ENCODE results near the gene PKN2. TPM values are rescaled to one million over a fixed set of nuclear protein-coding genes. Genes with fewer than 3 reads are reported as not detected.

Gene PKN2
- 1 to 10 TPM; 4.0 to 6.9 (median 5.4) TPM for polyA plus RNA-seq

DNA sequence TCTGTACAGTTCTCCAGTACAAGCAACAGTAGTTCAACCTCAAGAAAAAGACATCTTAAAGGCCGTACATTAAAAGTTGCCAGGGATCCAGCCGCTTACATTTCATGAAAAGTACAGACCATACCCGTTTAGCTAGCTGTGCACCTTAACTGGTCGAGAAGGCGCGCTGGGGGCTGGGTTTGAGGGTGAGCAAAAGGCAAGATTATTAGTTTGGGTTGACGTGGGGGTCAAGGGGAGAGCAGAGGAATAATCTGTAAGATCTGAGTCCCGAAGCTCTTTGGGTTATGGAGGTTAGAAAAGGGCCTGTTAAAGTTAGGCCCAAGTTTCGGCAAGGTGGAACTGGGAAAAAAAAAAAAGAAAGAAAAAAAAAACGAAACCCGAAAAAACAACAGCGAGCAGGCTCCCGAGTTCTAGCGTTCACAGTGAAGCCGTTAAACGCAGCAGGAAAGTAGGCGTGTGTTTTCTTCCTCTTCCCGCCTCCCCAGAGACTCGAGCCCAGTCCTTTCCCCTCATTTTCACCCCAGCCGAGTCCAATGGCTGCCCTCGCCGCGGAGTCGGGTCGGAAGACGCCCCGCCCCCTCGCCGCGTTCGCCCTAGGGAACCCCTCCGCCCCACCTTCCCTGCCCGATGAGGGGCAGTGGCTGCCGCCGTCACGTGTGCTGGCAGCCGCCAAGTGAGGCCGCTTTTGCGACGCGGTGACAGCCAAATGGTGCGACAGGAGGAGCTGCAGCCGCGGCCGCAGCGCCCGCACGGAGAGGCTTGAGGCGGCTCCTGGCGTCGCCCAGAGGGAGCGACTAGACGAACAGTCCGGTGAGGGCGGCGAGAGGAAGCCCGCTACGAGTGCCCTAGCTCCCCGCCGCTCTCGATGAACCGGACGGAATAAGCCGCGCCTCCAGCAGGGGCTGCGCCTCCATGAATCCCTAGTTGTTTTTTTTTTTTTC, at the start of gene PKN2:
PKN2 (plus strand) TSS at position 733 of the 941 bp plus-strand sequence. CDS start 308 bp downstream, outside the sequence.
- peaks cover 25 to 53% of the 10 kb centered on the region in 2 donors for H3K4me1 Mint-ChIP-seq
- H3K27ac Mint-ChIP-seq: peak within 1 kb of the TSS; percentile 95 to 99 (median 96)
- DNase-seq: peak; percentile 97
- peak within 1 kb of the TSS; percentile 91 to 99 (median 98) for H3K4me3 Mint-ChIP-seq
- H3K27me3 Mint-ChIP-seq (ENCODE audit: low read depth in 3 of 3): peaks cover 11 to 13% (median 12%) of the 10 kb centered on the region in 3 donors
- no peaks in the 10 kb centered on the region for H3K36me3 Mint-ChIP-seq
- H3K9me3 Mint-ChIP-seq: no peaks in the 10 kb centered on the region

DNA sequence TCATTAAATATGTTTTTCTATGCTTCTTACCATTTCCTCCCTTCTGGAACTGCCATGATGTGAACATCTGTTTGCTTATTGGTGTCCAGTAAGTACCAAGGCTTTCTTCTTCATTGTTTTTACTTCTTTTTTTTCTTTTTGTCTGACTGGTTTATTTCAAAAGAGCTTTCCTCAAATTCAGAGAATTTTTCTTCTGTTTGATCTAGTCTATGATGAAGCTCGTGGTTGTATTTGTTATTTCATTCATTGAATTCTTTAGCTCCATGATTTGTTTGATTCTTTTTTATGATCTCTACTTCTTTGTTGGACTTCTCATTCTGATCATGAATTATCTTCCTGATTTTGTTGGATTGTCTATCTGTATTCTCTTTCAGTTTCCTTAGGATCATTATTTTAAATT, 49.5 kb upstream of the PKN2 start:
- peaks cover 20 to 33% (median 25%) of the 10 kb centered on the region in 6 donors for H3K9me3 Mint-ChIP-seq
- peaks cover 3 to 6% (median 4%) of the 10 kb centered on the region in 3 donors for H3K27me3 Mint-ChIP-seq (ENCODE audit: low read depth in 3 of 3)
- no peak overlapping the region for H3K27ac Mint-ChIP-seq
- H3K4me3 Mint-ChIP-seq: no peak overlapping the region
- peaks cover 0 to 6% (median 0%) of the 10 kb centered on the region in 3 donors for H3K36me3 Mint-ChIP-seq
- DNase-seq: no peak
- no peaks in the 10 kb centered on the region for H3K4me1 Mint-ChIP-seq

DNA sequence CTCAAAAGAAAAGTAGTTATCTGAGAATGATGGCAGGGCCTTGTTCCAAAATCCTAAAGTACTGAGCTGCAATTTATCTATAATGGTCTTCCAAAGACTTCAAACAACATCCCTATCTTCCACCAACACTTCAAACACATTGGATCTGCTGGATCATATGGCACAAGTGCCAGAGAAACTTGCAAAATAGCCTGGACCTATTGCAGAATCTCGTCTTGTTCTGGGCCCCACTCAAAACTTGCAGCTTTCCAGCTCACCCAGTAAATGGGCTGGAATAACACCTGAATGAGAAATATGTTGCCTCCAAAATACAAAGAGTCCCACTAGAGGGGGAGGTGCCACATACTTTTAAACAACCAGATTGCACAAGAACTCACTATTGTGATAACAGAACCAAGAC, 44.0 kb upstream of the PKN2 start:
- no peak for DNase-seq
- Mint-ChIP-seq H3K9me3 (peaks cover 8 to 17% (median 14%) of the 10 kb centered on the region in 6 donors), H3K27me3 (ENCODE audit: low read depth in 3 of 3) (peaks cover 1 to 9% (median 5%) of the 10 kb centered on the region in 3 donors), H3K36me3 (no peaks in the 10 kb centered on the region), H3K27ac (no peak overlapping the region), H3K4me1 (no peaks in the 10 kb centered on the region), H3K4me3 (no peak overlapping the region)

DNA sequence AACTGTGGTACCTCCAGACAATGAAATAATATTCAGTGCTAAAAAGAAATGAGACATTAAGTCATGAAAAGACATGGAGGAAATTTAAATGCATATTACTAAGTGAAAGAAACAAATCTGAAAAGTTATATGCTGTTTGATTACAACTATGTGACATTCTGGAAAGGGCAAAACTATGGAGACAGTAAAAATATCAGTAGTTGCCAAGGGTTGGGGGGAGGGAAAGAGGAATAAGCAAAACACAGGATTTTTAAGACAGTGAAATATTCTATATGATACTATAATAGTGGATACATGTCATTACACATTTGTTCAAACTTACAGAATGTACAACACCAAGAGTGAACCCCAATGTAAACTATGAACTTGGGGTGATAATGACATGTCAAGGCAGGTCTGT, 38.2 kb upstream of the PKN2 start:
- Mint-ChIP-seq H3K36me3 (no peaks in the 10 kb centered on the region), H3K27me3 (ENCODE audit: low read depth in 3 of 3) (peaks cover 3 to 15% (median 3%) of the 10 kb centered on the region in 3 donors), H3K27ac (no peak overlapping the region), H3K4me3 (no peak overlapping the region), H3K9me3 (no peaks in the 10 kb centered on the region), H3K4me1 (no peaks in the 10 kb centered on the region)
- DNase-seq: no peak

DNA sequence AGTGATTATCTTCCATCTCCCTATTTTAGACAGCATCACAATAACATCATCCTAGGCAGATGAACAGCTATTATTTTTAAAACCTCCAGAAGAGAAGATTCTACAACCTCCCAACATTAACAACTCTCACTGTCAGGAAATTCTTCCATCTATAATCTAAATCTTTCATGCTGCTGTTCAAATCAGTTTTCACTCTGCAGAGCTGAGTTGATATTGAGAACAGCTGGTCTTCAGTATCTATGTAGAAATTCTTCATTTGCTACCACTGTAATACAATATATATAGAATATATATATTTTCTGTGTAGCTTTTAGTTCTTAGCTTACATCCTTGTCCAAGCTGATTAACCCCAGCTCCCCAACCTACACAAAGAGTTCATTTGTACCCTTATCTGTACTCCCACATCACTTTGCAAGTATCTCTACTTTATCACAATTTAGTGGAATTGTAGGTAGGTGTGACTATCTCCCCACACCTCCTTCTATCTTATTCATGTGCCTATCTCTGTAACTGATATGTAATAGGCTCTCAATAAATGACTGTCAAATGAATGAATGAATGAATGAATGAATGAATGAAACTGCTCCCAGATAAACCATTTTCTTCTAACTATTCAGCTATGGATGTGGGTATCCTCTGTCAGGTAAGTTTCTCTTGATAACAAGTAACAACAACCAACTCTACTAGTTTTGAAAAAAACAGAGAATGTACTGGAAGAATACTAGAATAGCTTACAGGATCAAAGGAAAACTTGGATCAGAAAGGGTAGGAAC, 37.4 kb upstream of the PKN2 start:
- no peaks in the 10 kb centered on the region for H3K4me1 Mint-ChIP-seq
- H3K36me3 Mint-ChIP-seq: no peaks in the 10 kb centered on the region
- H3K27ac Mint-ChIP-seq: no peak overlapping the region
- H3K27me3 Mint-ChIP-seq (ENCODE audit: low read depth in 3 of 3): peaks cover 3 to 12% (median 3%) of the 10 kb centered on the region in 3 donors
- no peaks in the 10 kb centered on the region for H3K9me3 Mint-ChIP-seq
- no peak for DNase-seq
- no peak overlapping the region for H3K4me3 Mint-ChIP-seq

DNA sequence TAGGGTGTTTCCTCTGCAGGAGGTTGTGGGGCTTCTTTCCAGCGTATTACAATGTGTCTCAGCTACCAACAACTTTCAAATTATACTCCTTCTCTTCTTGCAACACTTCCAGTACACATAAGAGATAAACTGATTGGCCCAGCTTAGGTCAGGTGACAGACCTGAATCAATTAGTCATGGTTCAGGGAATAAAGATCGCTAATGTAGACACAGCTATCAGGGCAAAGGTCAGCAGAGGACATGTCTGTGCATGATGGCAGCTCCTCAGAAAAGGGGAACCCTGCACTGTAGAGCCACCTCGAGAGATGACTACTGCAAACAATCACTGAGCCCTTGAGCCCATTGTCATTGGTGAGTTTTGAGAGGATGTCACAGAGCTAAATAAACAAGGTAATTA, 36.8 kb upstream of the PKN2 start:
- no peak for DNase-seq
- H3K36me3 Mint-ChIP-seq: no peaks in the 10 kb centered on the region
- H3K9me3 Mint-ChIP-seq: no peaks in the 10 kb centered on the region
- H3K27me3 Mint-ChIP-seq (ENCODE audit: low read depth in 3 of 3): peaks cover 3 to 12% (median 6%) of the 10 kb centered on the region in 3 donors
- H3K4me3 Mint-ChIP-seq: no peak overlapping the region
- no peaks in the 10 kb centered on the region for H3K4me1 Mint-ChIP-seq
- H3K27ac Mint-ChIP-seq: no peak overlapping the region

DNA sequence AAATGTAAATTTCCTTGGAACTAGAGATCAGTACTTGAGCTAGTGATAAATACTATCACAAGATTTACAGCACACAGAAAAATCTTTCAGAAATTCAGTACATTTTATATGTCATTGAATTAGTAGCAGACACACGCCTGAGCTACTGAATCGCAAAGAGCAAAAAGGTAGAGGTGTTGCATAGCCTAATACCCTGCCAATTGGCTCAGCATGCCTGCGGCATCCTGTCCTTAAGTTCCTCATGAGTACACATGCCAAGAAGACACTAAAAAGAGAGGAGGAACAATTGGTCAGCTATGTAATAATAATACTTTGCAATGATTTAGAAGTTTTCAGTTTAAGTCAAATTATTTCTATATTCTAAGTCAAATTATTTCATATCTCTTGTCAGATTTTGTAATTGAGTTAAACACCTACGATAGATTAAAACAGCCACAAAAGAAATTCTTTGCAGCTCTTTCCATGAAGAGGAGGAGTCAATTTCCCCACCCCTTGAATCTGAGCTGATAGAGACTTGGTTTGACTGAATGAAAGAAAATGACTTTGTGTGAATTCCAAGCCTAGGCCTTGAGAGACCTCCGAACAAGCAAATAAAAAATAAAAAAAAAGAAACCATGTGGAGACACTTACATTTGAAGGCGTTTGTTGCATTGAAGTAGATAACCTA, 36.2 kb upstream of the PKN2 start:
- no peaks in the 10 kb centered on the region for H3K4me1 Mint-ChIP-seq
- no peak for DNase-seq
- H3K36me3 Mint-ChIP-seq: no peaks in the 10 kb centered on the region
- no peak overlapping the region for H3K4me3 Mint-ChIP-seq
- no peak overlapping the region for H3K27ac Mint-ChIP-seq
- H3K9me3 Mint-ChIP-seq: no peaks in the 10 kb centered on the region
- H3K27me3 Mint-ChIP-seq (ENCODE audit: low read depth in 3 of 3): peaks cover 3 to 12% (median 6%) of the 10 kb centered on the region in 3 donors

DNA sequence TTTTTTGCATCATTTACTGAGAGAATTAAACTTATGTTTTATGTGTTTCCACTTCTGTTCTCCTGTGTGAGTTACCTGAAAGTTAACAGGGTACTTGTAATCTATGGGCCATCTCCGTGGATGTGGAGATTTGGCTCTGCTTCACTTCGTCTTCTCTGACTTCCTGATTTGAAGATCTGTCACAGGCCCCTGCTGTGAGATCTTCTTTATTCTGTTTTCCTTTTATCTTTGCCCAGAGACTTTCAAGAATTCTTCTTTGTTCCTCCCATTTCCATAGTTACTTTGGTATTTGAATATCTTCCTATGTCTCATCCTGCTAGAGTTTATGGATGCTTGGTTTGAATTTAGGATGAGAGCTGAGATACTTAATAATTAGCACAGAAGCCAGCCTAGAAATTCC, 35.4 kb upstream of the PKN2 start:
- Mint-ChIP-seq H3K4me1 (no peaks in the 10 kb centered on the region), H3K4me3 (no peak overlapping the region), H3K36me3 (no peaks in the 10 kb centered on the region), H3K9me3 (no peaks in the 10 kb centered on the region), H3K27ac (no peak overlapping the region), H3K27me3 (ENCODE audit: low read depth in 3 of 3) (peaks cover under 1 to 12% (median 4%) of the 10 kb centered on the region in 3 donors)
- DNase-seq: no peak

DNA sequence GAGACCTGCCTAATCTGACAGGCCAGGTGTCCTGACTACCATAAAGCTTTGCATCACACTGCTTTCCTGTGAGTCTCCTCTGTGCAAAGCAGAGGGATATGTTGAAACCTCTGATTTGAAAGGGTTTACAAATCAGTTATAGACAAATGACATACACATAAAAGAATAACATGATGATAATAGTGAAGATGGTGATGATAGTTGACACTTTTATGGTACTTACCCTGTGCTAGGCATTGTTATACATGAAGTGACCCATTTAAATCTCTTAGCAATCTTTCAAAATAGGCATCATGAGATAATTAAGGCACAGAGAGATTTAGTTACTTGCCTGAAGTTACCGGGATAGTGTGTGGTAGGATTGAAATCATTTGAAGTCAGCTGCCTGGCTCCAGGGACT, 34.1 kb upstream of the PKN2 start:
- Mint-ChIP-seq H3K9me3 (no peaks in the 10 kb centered on the region), H3K4me1 (no peaks in the 10 kb centered on the region), H3K27ac (no peak overlapping the region), H3K27me3 (ENCODE audit: low read depth in 3 of 3) (peaks cover 0 to 7% (median 4%) of the 10 kb centered on the region in 3 donors), H3K36me3 (no peaks in the 10 kb centered on the region), H3K4me3 (no peak overlapping the region)
- no peak for DNase-seq

DNA sequence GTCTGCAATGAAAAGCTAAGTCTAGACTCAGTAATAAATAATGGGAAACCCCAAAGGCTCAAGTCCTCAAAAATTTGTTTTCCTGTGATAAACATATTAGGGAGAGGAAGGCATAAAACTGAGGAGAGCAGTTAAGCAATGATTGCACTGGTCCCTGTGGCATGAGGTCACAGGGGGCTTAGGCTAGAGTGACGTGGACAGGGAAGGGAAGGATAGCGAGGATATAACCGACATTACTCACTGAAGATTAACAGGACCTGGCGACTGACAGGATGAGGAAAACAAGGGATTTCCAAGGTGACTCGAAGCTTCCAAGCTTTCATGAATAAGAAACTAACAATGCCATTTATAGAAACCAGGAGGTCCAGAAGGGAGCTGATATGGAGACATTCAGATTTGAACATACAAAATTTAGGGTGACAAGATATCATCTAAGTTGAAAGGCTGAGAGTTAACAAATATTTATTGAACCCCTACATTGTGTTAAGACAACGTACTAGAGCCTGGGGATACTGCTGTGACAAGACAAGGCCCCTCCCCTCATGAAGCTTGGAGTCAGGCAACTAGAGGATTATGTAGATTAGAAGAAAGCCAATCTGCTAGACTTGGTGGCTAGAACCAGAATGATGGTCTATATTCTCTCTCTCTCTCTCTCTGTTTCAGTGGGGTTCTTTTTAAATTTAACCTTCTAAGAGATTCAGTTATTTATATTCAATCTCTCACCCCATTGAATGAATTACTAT, 33.2 kb upstream of the PKN2 start:
- Mint-ChIP-seq H3K4me3 (no peak overlapping the region), H3K27me3 (ENCODE audit: low read depth in 3 of 3) (peaks cover 0 to 3% (median 2%) of the 10 kb centered on the region in 3 donors)
- DNase-seq: no peak

DNA sequence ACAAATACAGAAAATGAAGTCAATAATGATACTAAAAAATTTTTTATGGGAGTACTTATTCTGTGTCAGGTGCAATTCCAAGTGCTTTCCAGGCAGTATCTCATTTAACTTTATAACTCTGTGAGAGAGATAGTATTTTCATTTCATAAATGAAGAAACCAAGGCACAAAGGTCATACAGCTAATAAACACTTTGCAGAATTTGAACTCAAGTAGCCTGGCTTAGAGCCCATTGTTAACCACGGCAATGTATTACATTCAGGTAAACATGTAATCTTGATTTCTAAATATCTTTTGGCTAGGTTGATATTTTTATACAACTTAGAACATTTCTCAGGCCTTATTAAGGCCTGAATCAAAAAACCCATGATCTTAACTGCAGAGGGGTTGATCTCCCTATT, 28.9 kb upstream of the PKN2 start:
- no peaks in the 10 kb centered on the region for H3K9me3 Mint-ChIP-seq
- no peak for DNase-seq
- peaks cover 0 to 4% (median 0%) of the 10 kb centered on the region in 3 donors for H3K27me3 Mint-ChIP-seq (ENCODE audit: low read depth in 3 of 3)
- H3K4me3 Mint-ChIP-seq: no peak overlapping the region
- no peaks in the 10 kb centered on the region for H3K36me3 Mint-ChIP-seq
- no peak overlapping the region for H3K27ac Mint-ChIP-seq
- H3K4me1 Mint-ChIP-seq: no peaks in the 10 kb centered on the region

More for the DNA sequence above, 33.2 kb upstream of the PKN2 start:
- no peaks in the 10 kb centered on the region for H3K4me1 Mint-ChIP-seq
- H3K27ac Mint-ChIP-seq: no peak overlapping the region
- no peaks in the 10 kb centered on the region for H3K9me3 Mint-ChIP-seq
- H3K36me3 Mint-ChIP-seq: no peaks in the 10 kb centered on the region

DNA sequence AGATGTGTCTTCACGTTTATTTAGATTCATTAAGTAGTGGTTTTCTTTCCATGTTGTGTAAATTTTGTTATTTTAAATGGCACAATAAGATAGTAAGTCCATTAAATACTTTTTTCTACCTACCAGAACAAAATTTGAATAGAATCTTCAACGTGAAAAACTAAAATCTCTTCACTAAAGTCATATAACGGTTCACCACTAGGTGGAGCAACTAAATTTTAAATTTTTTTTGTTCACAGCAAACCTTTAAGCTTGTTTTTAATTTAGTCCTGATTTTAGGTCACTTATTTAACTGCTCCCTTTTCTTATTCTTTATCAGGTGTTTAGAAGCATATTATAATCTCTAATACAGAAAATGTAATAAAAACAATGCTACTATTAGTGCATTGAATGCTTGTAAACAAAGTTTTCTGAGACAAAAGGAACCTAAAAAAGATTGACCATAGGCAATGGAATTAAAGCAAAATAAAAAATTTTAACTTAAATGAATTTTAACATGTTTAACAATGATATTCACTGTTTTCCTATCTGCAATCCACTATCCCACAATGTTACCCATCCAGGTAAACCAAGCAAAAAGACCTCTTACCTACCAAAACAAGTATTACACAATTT, 28.3 kb upstream of the PKN2 start:
- no peak overlapping the region for H3K4me3 Mint-ChIP-seq
- peaks cover 4 to 5% of the 10 kb centered on the region in 2 donors for H3K4me1 Mint-ChIP-seq
- no peaks in the 10 kb centered on the region for H3K36me3 Mint-ChIP-seq
- H3K27me3 Mint-ChIP-seq (ENCODE audit: low read depth in 3 of 3): peaks cover 0 to 4% (median 0%) of the 10 kb centered on the region in 3 donors
- H3K9me3 Mint-ChIP-seq: no peaks in the 10 kb centered on the region
- H3K27ac Mint-ChIP-seq: no peak overlapping the region
- DNase-seq: peak; percentile 15 to 23 (median 22)

DNA sequence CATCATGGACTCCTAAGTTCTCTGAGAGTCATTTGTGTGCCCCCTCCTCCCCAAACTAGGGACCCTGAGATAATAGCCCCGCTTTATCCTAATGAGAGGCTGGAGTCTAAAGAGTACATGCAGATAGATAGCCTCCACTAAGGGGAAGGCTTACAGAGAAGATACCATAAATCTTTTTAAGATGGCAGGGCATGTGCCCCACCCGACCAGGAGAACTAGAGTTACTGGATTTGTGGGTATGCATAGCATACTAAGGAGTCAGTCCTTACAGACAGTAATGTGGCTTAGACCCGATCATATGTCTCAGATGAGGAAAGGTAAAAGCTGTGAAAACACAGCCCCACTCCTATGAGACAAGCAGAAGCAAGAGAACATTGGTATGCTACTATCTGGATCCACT, 25.7 kb upstream of the PKN2 start:
- H3K36me3 Mint-ChIP-seq: no peaks in the 10 kb centered on the region
- H3K4me3 Mint-ChIP-seq: no peak overlapping the region
- H3K9me3 Mint-ChIP-seq: no peaks in the 10 kb centered on the region
- no peak for DNase-seq
- no peak overlapping the region for H3K27ac Mint-ChIP-seq
- H3K4me1 Mint-ChIP-seq: peaks cover 10 to 15% of the 10 kb centered on the region in 2 donors
- H3K27me3 Mint-ChIP-seq (ENCODE audit: low read depth in 3 of 3): peaks cover 0 to 4% (median 2%) of the 10 kb centered on the region in 3 donors

All from immature natural killer cell (primary cell).